ENCODE results near the gene APOO. TPM values are rescaled to one million over a fixed set of nuclear protein-coding genes. Genes with fewer than 3 reads are reported as not detected.
"Not testable (repeated sequence)": the region's sequence is repeated elsewhere in the genome, so short reads cannot be mapped to it uniquely, and the experiment has no call there.

The APOO gene
- total RNA-seq, 6 experiments from 2014 or later = 20.8 to 28.1 (median 23.3) TPM

GRCh38 chrX:23870041-23870440, 37.7 kb downstream of the APOO start:
- DNase-seq = no peak
- Mint-ChIP-seq H3K4me3 (no peak overlapping the region), H3K27me3 (ENCODE audit: insufficient read depth) (no peaks in the 10 kb centered on the region), H3K9me3 (no peaks in the 10 kb centered on the region), H3K4me1 (ENCODE audit: low read depth) (peaks cover 8% of the 10 kb centered on the region), H3K36me3 (ENCODE audit: low read depth) (peaks cover 5% of the 10 kb centered on the region; the same call in 1 of the 2 replicates), H3K27ac (no peak overlapping the region)
- no peak for TF ChIP-seq CTCF (IDR thresholded peaks at IDR 0.05)

DNA sequence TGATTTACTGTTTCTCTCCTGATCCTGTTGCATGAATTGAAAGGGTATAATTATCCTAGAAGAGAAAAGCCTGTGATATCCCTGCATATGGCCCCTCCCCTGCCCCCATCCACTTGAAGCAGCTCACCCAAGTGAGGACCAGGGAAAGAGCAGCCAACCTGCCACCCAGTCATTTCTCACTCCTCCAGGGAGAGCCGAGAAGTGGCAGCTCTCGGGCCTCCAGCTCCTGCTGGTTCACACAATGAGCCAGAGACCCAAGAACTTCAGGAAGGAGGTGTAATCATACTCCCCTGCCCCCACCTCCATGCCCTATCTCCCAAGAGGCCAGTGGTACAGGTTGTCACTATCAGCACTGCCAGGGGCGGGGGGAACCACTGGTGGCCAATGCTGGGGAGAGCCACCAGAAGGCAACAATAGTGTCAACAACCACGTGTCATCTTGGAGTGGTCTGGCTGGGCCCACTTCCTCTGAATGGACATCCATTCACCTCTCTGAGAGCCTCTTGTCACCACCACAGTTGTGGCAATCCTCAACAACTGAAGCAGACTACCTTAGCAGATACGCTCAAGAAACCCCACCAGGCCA, 42.9 kb downstream of the APOO start:
- TF ChIP-seq CTCF (IDR thresholded peaks at IDR 0.05) = no peak
- Mint-ChIP-seq H3K9me3 (no peaks in the 10 kb centered on the region), H3K36me3 (ENCODE audit: low read depth) (peaks cover 6% of the 10 kb centered on the region), H3K4me1 (ENCODE audit: low read depth) (no peaks in the 10 kb centered on the region), H3K27ac (no peak overlapping the region), H3K27me3 (ENCODE audit: insufficient read depth) (no peaks in the 10 kb centered on the region; the same call in 1 of the 2 replicates), H3K4me3 (no peak overlapping the region)
- DNase-seq = no peak

DNA sequence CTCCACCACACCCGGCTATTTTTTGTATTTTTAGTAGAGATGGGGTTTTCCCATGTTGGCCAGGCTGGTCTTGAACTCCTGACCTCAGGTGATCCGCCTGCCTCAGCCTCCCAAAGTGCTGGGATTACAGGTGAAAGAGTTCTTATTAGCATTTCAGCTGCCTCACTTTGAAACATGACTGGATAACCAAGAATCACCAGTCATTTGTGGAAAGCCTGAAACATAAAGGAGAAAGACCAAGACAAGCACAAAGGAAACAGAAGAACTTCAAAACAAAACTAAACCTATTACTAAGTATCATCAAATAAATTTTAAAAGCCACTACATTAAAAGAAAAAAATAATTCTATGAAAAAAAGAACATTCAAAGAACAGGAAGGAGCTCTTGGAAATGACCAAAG, 45.8 kb downstream of the APOO start:
- H3K9me3 Mint-ChIP-seq; DNase-seq; H3K27me3 Mint-ChIP-seq (ENCODE audit: insufficient read depth); H3K4me1 Mint-ChIP-seq (ENCODE audit: low read depth); H3K27ac Mint-ChIP-seq; H3K4me3 Mint-ChIP-seq; H3K36me3 Mint-ChIP-seq (ENCODE audit: low read depth): not testable (repeated sequence)

GRCh38 chrX:23861215-23861896, 46.4 kb downstream of the APOO start:
- TF ChIP-seq CTCF (IDR thresholded peaks at IDR 0.05) = no peak
- peaks cover 6% of the 10 kb centered on the region for H3K36me3 Mint-ChIP-seq (ENCODE audit: low read depth)
- no peaks in the 10 kb centered on the region for H3K4me1 Mint-ChIP-seq (ENCODE audit: low read depth)
- H3K4me3 Mint-ChIP-seq = no peak overlapping the region
- no peak overlapping the region for H3K27ac Mint-ChIP-seq
- H3K9me3 Mint-ChIP-seq = no peaks in the 10 kb centered on the region
- no peaks in the 10 kb centered on the region; the same call in 1 of the 2 replicates for H3K27me3 Mint-ChIP-seq (ENCODE audit: insufficient read depth)
- no peak for DNase-seq

DNA sequence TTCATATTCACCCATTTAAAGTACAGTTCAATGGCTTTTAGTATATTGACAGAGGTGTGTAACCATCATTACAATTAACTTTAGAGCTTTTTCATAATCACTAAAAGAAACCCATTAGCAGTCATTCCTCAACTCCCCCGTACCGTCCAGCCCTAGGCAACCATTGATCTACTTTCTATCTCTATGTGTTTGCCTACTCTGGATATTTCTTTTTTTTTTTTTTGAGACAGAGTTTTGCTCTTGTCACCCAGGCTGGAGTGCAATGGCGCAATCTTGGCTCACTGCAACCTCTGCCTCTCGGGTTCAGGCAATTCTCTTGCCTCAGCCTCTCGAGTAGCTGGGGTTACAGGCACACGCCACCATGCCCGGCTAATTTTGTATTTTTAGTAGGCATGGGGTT, 48.5 kb downstream of the APOO start:
- DNase-seq; H3K36me3 Mint-ChIP-seq (ENCODE audit: low read depth); H3K4me3 Mint-ChIP-seq; H3K27ac Mint-ChIP-seq; H3K27me3 Mint-ChIP-seq (ENCODE audit: insufficient read depth); H3K4me1 Mint-ChIP-seq (ENCODE audit: low read depth); H3K9me3 Mint-ChIP-seq: not testable (repeated sequence)

GRCh38 chrX:23857935-23858334, 49.8 kb downstream of the APOO start:
- Mint-ChIP-seq H3K27me3 (ENCODE audit: insufficient read depth) (no peaks in the 10 kb centered on the region), H3K4me3 (no peak overlapping the region), H3K9me3 (no peaks in the 10 kb centered on the region), H3K36me3 (ENCODE audit: low read depth) (no peaks in the 10 kb centered on the region), H3K27ac (no peak overlapping the region), H3K4me1 (ENCODE audit: low read depth) (no peaks in the 10 kb centered on the region)
- TF ChIP-seq CTCF (IDR thresholded peaks at IDR 0.05) = no peak
- DNase-seq = no peak

Measured in HFFc6 (cell line).